ENCODE results near the gene TTC38.

TTC38 gene

DNA sequence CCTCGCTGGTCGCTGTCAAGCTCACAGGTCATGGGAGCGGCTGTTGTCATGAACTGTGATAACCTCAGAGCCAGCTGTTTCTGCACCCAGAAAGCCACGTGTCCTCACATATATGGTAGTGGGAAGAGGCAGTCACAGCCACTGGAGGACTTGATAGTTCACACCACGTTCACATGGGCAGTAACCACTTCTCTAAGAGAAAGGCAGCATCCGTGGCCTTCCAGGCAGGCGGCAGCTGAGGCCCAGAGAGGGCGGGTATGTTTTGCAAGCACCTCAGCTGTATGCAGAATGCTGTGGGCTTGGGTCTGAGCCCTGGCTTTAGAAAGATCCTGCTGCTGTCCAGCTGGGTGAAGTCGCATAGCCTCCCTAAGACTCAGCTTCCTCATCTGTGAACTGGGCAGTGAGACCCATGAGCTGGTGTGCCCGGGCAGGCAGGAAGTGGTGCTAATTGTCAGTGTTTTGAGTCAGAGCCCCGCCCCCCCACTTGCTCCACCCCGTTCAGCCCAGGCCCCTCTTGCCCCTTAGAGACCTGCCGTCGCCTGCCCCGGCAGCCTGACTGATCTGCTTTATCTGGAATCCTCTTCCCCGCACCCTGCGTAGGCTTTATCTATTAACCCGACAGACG is 13.3 kb downstream of the TTC38 start:
- Histone ChIP-seq H3K9ac (ENCODE audit: low read depth, low read length) (no peak overlapping the region), H3K27me3 (ENCODE audit: control insufficient read depth, insufficient read depth, low read length) (no peaks in the 10 kb centered on the region), H3K36me3 (ENCODE audit: control insufficient read depth, insufficient read depth, low read length) (peaks cover 19% of the 10 kb centered on the region), H3K4me3 (ENCODE audit: low read depth, low read length) (no peak overlapping the region), H3K9me3 (ENCODE audit: control insufficient read depth, insufficient read depth, low read length) (no peaks in the 10 kb centered on the region), H3K4me1 (ENCODE audit: control insufficient read depth, insufficient read depth, low read length) (no peaks in the 10 kb centered on the region)

DNA sequence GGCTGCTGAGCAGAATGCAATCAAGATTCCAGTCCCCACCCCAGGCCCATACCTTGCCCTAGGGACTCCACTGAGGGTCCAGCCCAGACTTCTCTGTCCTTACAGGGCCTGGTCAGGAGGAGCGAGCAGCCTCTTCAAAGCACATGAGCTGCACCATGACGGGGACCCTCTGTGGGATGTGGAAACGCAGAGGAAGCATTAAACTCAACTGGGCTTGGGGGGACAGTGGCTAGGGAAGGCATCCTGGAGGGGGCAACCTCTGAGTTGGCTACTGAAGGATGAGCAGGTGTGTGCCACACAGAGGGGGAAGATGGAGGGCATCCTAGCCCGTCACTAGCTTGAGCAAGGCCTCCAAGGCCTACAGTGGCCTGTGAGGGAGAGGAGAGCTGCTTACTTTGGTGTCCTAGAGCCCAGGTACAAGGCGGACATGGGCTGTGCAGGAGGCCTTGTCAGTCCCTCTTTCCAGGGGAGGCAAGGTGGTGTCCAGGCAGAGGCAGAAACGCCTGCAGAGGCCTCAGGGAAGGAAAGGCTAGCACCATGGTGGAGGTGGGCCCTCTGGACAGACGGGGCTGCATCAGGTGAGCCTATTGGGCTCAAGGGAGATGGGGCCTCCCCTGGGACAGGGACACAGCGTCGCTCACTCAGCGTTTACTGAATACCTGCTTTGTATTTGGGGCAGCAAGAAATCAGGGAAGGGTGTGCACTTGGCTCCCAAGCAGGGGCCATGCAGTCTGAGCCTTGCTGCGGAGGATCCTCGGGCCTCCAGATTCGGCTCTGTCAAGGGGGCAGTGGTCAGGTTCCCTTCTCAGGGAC is 14.3 kb downstream of the TTC38 start:
- H3K4me1 ChIP-seq (ENCODE audit: control insufficient read depth, insufficient read depth, low read length), result no peaks in the 10 kb centered on the region
- H3K4me3 ChIP-seq (ENCODE audit: low read depth, low read length), result no peak overlapping the region
- no peaks in the 10 kb centered on the region for H3K9me3 ChIP-seq (ENCODE audit: control insufficient read depth, insufficient read depth, low read length)
- no peaks in the 10 kb centered on the region for H3K27me3 ChIP-seq (ENCODE audit: control insufficient read depth, insufficient read depth, low read length)
- H3K9ac ChIP-seq (ENCODE audit: low read depth, low read length), result no peak overlapping the region
- peaks cover 24% of the 10 kb centered on the region for H3K36me3 ChIP-seq (ENCODE audit: control insufficient read depth, insufficient read depth, low read length)

DNA sequence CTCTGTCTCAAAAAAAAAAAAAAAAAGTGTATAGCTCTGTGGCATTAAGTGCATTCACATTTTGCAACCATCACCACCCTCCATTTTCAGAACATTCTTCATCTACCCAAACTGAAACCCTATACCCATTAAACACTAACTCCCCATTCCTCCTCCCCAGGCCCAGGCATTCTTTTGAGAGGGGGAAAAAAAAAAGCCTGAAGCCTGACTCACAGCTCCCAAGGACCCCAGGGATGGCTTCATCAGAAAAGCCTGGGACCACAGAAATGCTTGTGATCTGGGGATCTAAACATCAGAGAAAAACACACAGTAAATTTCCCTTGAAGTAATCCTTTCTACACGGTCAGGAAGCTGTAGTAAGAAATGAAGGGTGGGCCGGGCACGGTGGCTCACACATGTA is 18.2 kb downstream of the TTC38 start:
- Histone ChIP-seq H3K36me3 (ENCODE audit: control insufficient read depth, insufficient read depth, low read length) (peaks cover 25% of the 10 kb centered on the region), H3K27me3 (ENCODE audit: control insufficient read depth, insufficient read depth, low read length) (no peaks in the 10 kb centered on the region), H3K4me1 (ENCODE audit: control insufficient read depth, insufficient read depth, low read length) (no peaks in the 10 kb centered on the region), H3K9ac (ENCODE audit: low read depth, low read length) (no peak overlapping the region), H3K4me3 (ENCODE audit: low read depth, low read length) (no peak overlapping the region), H3K9me3 (ENCODE audit: control insufficient read depth, insufficient read depth, low read length) (no peaks in the 10 kb centered on the region)

DNA sequence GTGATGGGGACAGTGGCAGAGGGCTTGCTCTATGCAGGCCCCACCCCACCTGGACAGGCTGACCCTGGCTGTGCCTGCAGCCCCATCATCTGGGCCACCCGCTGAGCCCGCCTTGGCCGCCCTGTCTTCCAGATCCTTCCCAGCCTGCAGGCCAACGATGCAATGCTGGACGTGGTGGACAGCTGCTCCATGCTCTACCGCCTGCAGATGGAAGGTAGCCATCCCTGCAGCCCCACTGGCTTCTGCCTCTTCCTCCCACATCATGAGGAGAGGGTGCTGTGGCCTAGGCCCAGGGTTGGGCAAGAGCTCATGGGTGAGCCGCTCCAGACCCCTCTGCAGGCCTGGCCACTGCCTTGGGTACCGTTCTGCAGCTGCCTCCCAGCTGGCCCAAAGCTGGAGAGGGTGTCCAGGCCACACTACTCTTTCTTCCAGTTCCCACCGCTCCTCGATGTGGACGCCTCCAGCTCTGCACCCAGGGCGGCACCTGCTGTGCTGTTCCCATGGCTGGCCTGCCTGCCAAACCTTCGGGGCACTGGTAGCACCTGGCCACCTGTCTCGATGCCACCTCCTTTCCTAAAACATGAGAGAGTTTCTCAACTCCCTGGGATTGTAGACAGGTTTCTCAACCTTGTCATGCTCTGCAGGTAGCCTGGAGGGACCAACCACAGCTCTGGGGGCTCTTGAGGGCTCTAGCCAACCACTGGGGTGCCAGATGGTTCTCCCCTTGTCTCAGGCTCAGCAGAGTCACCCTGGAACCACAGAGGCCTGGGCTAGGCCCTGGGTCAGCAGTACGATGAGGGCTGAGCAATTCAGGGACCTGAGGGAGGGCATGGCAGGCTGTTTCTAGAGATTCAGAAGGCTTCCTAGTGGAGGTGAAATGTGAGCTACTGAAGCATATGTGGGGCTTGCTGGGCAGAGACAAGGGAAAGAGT is 19.4 kb downstream of the TTC38 start:
- H3K9ac ChIP-seq (ENCODE audit: low read depth, low read length), result no peak overlapping the region
- no peak overlapping the region for H3K4me3 ChIP-seq (ENCODE audit: low read depth, low read length)
- no peaks in the 10 kb centered on the region for H3K4me1 ChIP-seq (ENCODE audit: control insufficient read depth, insufficient read depth, low read length)
- H3K9me3 ChIP-seq (ENCODE audit: control insufficient read depth, insufficient read depth, low read length), result no peaks in the 10 kb centered on the region
- no peaks in the 10 kb centered on the region for H3K27me3 ChIP-seq (ENCODE audit: control insufficient read depth, insufficient read depth, low read length)
- H3K36me3 ChIP-seq (ENCODE audit: control insufficient read depth, insufficient read depth, low read length), result peaks cover 26% of the 10 kb centered on the region

DNA sequence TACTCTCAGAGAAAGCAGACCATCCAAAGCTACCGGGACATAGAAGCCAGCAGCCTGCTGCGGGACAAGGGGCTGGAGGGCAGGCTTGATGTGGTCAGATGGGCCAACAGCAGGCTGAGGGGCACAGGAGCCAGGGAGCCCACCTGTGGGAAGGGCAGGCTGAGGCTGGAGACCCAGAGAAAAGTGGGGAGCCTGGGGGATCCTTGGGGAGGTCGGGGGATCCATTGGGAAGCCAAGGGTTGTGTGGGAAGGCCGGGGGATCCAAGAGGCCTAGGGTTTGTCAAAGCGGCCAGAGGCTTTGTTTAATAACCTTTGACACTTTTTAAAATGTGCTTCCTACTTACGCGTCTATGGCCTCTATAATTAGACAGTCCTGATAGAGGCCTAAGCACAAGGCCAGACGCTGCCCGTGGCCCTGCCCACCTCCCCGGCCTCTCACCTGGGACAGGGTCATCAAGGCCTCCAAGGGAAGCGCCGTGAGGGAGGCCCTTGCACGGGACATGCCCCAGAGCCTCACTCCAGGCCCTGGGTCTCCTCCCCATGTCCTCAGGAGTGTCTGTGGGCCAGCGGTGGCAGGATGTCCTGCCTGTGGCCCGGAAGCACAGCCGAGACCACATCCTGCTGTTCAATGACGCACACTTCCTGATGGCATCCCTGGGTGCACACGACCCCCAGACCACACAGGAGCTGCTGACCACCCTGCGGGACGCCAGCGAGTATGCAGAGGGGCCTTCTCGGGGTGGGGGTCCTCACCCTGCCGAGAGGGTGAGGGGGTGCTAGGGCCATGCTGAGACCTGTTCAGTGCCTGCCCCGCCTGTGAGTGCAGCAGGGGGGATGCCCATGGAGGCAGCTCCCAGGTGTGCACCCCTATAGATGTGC is 20.3 kb downstream of the TTC38 start:
- H3K27me3 ChIP-seq (ENCODE audit: control insufficient read depth, insufficient read depth, low read length), result no peaks in the 10 kb centered on the region
- no peak overlapping the region for H3K9ac ChIP-seq (ENCODE audit: low read depth, low read length)
- H3K36me3 ChIP-seq (ENCODE audit: control insufficient read depth, insufficient read depth, low read length), result peaks cover 29% of the 10 kb centered on the region
- no peak overlapping the region for H3K4me3 ChIP-seq (ENCODE audit: low read depth, low read length)
- H3K9me3 ChIP-seq (ENCODE audit: control insufficient read depth, insufficient read depth, low read length), result no peaks in the 10 kb centered on the region
- no peaks in the 10 kb centered on the region for H3K4me1 ChIP-seq (ENCODE audit: control insufficient read depth, insufficient read depth, low read length)

DNA sequence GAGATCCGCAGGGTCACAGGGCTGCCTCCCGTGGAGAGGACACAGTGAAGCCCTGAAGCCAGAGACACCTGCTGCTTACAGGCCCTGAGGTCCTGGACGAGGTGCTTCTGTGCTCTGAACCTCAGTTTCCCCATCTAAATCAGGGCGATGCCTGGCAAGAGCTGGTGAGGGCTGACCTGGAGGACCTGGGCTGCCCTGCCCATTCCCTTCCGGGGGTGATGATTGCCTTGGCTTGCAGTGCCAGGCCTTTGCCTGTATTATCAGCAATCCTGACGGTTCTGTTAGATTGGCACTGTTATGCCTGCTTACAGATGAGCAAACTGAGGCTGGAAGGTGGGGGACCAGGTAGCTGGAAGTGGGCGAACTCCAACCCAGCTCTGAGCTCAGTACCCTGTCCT is 21.0 kb downstream of the TTC38 start:
- Histone ChIP-seq H3K4me3 (ENCODE audit: low read depth, low read length) (no peak overlapping the region), H3K27me3 (ENCODE audit: control insufficient read depth, insufficient read depth, low read length) (no peaks in the 10 kb centered on the region), H3K9me3 (ENCODE audit: control insufficient read depth, insufficient read depth, low read length) (no peaks in the 10 kb centered on the region), H3K9ac (ENCODE audit: low read depth, low read length) (no peak overlapping the region), H3K4me1 (ENCODE audit: control insufficient read depth, insufficient read depth, low read length) (no peaks in the 10 kb centered on the region), H3K36me3 (ENCODE audit: control insufficient read depth, insufficient read depth, low read length) (peaks cover 29% of the 10 kb centered on the region)

DNA sequence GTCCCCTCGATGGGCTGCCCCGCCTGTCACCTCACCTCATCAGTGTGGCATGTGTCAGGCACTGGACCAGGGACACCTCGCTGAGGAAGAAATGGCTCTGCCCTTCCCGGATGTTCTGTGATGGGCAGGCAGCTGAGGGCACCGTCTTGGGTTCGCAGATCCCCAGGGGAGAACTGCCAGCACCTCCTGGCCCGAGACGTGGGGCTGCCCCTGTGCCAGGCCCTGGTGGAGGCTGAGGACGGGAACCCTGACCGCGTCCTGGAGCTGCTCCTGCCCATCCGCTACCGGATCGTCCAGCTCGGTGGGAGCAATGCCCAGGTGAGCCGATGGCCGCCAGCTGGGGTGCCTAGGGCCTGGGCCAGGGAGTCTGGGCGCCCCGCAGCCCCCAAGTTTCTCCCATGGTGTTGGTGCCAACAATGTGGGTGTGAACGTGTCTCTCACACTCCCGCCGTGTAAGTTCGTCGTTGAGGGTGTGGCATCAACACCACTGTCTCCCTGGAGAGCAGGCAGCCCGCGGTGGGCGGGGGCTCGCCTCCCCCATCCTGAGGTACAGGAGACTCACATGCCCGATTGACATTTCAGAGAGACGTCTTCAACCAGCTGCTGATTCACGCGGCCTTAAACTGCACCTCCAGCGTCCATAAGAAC is 21.6 kb downstream of the TTC38 start:
- Histone ChIP-seq H3K9me3 (ENCODE audit: control insufficient read depth, insufficient read depth, low read length) (no peaks in the 10 kb centered on the region), H3K27me3 (ENCODE audit: control insufficient read depth, insufficient read depth, low read length) (no peaks in the 10 kb centered on the region), H3K4me1 (ENCODE audit: control insufficient read depth, insufficient read depth, low read length) (no peaks in the 10 kb centered on the region), H3K9ac (ENCODE audit: low read depth, low read length) (no peak overlapping the region), H3K4me3 (ENCODE audit: low read depth, low read length) (no peak overlapping the region), H3K36me3 (ENCODE audit: control insufficient read depth, insufficient read depth, low read length) (peaks cover 24% of the 10 kb centered on the region)

DNA sequence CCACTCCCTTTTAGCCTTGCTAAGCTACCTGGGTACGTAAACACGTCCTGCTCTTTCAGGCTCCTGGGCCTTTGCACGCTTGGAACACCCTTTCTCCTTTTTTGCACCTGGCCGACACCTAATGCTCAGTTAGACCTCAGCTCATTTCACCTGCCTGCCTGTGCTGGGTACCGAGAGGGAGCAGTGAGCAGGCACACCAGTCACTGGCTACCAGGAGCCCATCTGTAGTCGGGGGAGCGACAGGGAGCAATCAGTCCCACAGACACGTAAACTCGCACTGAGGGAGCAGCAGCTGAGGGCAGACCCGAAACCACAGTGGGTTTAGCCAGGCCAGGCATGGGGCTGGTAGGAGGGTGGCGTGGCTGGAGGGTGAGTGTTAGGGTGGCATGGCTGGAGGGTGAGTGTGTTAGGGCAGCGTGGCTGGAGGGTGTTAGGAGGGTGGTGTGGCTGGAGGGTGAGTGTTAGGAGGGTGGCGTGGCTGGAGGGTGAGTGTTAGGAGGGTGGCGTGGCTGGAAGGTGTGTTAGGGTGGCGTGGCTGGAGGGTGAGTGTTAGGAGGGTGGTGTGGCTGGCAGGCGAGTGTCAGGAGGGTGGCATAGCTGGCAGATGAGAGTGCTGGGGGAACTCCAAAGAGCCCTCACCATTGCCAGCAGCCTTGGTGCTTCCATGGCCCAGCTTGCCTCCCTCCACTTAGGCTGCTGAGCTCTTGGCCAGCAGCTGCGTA is 22.5 kb downstream of the TTC38 start:
- Histone ChIP-seq H3K9me3 (ENCODE audit: control insufficient read depth, insufficient read depth, low read length) (no peaks in the 10 kb centered on the region), H3K4me3 (ENCODE audit: low read depth, low read length) (no peak overlapping the region), H3K27me3 (ENCODE audit: control insufficient read depth, insufficient read depth, low read length) (no peaks in the 10 kb centered on the region), H3K4me1 (ENCODE audit: control insufficient read depth, insufficient read depth, low read length) (peaks cover 2% of the 10 kb centered on the region), H3K9ac (ENCODE audit: low read depth, low read length) (no peak overlapping the region), H3K36me3 (ENCODE audit: control insufficient read depth, insufficient read depth, low read length) (peaks cover 19% of the 10 kb centered on the region)

DNA sequence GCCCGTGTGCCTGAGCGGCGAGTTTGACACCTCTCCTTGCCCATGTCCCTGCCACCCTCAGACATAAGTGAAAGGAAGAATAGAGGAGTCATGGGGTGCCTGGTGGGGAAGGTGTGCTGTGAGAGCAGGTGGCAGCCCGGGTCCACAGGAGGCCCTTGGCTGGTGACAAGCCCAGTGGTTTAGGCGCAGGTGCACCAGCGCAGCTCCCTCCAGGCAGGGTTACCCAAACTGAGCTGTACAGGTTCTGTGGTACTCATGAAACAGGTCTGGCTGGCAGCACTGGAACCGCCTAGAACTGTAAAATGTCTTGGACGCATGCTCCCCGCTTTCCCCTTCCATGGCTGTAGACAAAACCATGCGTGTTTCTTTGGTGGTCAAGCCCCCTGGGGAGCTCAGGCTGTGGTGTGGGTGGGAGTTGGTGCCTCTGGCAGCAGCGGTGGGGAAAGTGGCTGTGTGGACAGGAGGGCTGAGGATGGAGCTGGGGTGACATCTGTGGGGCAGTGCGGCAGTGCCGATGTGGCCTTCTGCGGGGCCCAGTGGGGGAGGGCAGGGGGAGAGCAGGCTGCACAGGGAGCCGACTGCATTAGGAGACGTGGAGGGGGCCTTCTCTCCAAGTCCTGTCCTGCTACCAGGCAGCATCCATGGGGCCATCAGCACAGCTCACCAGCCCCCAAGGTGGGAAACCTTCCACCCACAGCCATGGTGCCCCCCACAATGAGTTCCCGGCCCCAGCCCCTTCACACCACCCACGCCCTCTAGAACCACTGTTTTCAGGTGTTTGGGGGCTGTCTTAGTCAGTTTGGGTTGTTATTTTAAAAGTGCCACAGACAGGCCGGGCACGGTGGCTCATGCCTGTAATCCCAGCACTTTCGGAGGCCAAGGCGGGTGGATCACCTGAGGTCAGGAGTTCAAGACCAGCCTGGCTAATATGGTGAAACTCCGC is 23.3 kb downstream of the TTC38 start:
- H3K9me3 ChIP-seq (ENCODE audit: control insufficient read depth, insufficient read depth, low read length), result no peaks in the 10 kb centered on the region
- peaks cover 9% of the 10 kb centered on the region for H3K4me1 ChIP-seq (ENCODE audit: control insufficient read depth, insufficient read depth, low read length)
- H3K36me3 ChIP-seq (ENCODE audit: control insufficient read depth, insufficient read depth, low read length), result peaks cover 18% of the 10 kb centered on the region
- H3K9ac ChIP-seq (ENCODE audit: low read depth, low read length), result no peak overlapping the region
- no peaks in the 10 kb centered on the region for H3K27me3 ChIP-seq (ENCODE audit: control insufficient read depth, insufficient read depth, low read length)
- H3K4me3 ChIP-seq (ENCODE audit: low read depth, low read length), result no peak overlapping the region

DNA sequence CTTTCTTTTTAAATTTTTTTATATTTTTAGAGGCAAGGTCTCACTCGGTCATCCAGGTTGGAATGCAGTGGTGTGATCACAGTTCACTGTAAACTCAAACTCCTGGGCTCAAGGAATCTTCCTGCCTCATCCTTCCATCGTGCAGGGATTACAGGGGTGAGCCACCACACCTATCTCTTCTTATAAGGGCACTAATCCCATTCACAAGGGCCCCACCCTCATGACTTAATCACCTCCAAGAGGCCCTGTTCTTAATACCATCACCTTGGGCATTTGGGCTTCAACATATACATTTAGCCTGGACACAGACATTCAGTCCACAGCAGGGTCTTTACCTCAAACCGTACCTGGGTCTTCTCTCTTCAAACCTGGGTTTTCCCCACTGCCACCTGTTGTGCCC is 24.4 kb downstream of the TTC38 start:
- H3K27me3 ChIP-seq (ENCODE audit: control insufficient read depth, insufficient read depth, low read length), result no peaks in the 10 kb centered on the region
- peaks cover 13% of the 10 kb centered on the region for H3K36me3 ChIP-seq (ENCODE audit: control insufficient read depth, insufficient read depth, low read length)
- no peak overlapping the region for H3K9ac ChIP-seq (ENCODE audit: low read depth, low read length)
- peaks cover 9% of the 10 kb centered on the region for H3K4me1 ChIP-seq (ENCODE audit: control insufficient read depth, insufficient read depth, low read length)
- H3K9me3 ChIP-seq (ENCODE audit: control insufficient read depth, insufficient read depth, low read length), result no peaks in the 10 kb centered on the region
- H3K4me3 ChIP-seq (ENCODE audit: low read depth, low read length), result no peak overlapping the region

All from iPS-15b (cell line).